Effector CD4-positive, alpha-beta T cell (primary cell): ENCODE measurements around the gene RAB26.
"Not testable (repeated sequence)": the region's sequence is repeated elsewhere in the genome, so short reads cannot be mapped to it uniquely, and the experiment has no call there.

Source experiments
- DNase-seq: peaks from one replicate; pipeline ENCODE4 v3.0.0-alpha.2; 2020

Gene RAB26

GRCh38 chr16:2200313-2200712 is 51.9 kb downstream of the RAB26 start:
- no peak for DNase-seq

GRCh38 chr16:2203119-2203688 is 54.8 kb downstream of the RAB26 start:
- not testable (repeated sequence) for DNase-seq
